H1 (cell line): Measurements from ENCODE around the gene FAM53B.

ENCODE experiments used
- BCL11A ChIP-seq, 2 experiments: IDR thresholded peaks; one replicate each; pipeline ENCODE4 v1.6.1; 2011; ENCODE audit warnings: low read depth in 2 of 2, low read length in 2 of 2, mild to moderate bottlenecking in 2 of 2
- CBX5 ChIP-seq: fragments of 300-800, 300-1000 bp; sonication (generic); IDR thresholded peaks from 2 replicates; pipeline ENCODE4 v1.7.1; 2016; ENCODE audit warnings: antibody characterized with exemption, low read length, low read depth
- CHD1 ChIP-seq: IDR thresholded peaks from 2 replicates; pipeline ENCODE4 v1.6.1; 2012; ENCODE audit warnings: low read depth, low read length, improper control_type of control experiment
- EGR1 ChIP-seq: IDR thresholded peaks from 2 replicates; pipeline ENCODE4 v1.6.1; 2011; ENCODE audit warnings: low read depth, low read length, borderline replicate concordance
- EP300 ChIP-seq, 2 experiments: IDR thresholded peaks; 1 replicate in 1 of 2; 2 replicates in 1 of 2; pipeline ENCODE4 v1.6.1; 2011 to 2012; ENCODE audit warnings: low read depth in 2 of 2, low read length in 2 of 2, mild to moderate bottlenecking in 2 of 2, borderline replicate concordance in 1 of 2, inconsistent platforms in 1 of 2, moderate library complexity in 1 of 2
- JUN ChIP-seq: IDR thresholded peaks from 2 replicates; pipeline ENCODE4 v1.6.1; 2011; ENCODE audit warnings: low read depth, mild to moderate bottlenecking, improper control_type of control experiment, low read length
- POLR2A ChIP-seq, 2 experiments: IDR thresholded peaks; 1 replicate in 1 of 2; 2 replicates in 1 of 2; pipeline ENCODE4 v1.6.1; 2011; ENCODE audit warnings: low read depth in 2 of 2, low read length in 2 of 2, mild to moderate bottlenecking in 2 of 2; ENCODE audit errors: control extremely low read depth in 1 of 2
- RFX5 ChIP-seq: IDR thresholded peaks from 2 replicates; pipeline ENCODE4 v1.6.1; 2011; ENCODE audit warnings: low read depth, low read length, improper control_type of control experiment, borderline replicate concordance
- SIX5 ChIP-seq: IDR thresholded peaks from 2 replicates; pipeline ENCODE4 v1.6.1; 2011; ENCODE audit warnings: mild to moderate bottlenecking, low read depth, low read length
- TAF1 ChIP-seq: IDR thresholded peaks from 2 replicates; pipeline ENCODE4 v1.6.1; 2011; ENCODE audit warnings: mild to moderate bottlenecking, low read depth, low read length
- YY1 ChIP-seq: IDR thresholded peaks from 2 replicates; pipeline ENCODE4 v1.6.1; 2011; ENCODE audit warnings: low read depth, mild to moderate bottlenecking, low read length

DNA sequence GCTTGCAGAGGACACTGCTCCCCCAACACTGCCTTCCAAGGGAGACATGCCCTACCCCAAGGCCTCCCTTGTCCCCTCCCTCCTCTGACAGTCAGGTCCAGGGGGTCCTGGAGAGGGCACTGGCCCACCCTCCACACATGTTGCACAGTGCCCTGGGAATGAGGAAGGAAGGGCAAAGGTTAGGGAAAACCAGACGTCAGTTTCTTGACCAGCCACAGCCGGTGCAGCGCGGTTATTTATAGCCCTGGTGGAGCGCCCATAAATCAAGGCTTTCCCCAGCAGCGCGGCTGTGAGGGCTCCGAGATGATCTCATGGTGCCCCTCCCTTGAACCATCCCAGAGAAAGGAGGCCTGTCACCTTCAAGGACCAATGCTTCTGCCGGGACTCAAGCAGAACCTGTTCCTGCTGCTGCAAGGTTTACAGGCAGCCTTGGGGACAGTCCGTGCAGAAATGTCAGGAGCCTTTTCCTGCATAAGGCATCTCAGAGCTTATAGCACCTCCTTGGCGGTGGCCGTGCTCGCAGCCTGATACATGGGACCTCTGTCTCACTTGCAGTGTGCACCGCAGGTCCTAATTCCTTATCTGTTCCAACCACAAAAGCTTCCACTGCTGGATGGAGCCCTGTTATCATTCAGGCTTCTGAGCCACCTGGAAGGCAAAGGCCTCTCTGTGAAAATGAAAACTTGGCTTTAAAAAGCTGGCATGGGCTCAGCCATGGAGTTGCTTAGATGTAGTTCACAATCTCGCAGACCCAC, 155.3 kb downstream of the FAM53B start:
- TF ChIP-seq JUN: no peak
- TF ChIP-seq POLR2A (IDR thresholded peaks at IDR 0.05; ENCODE audit: control extremely low read depth in 1 of 2, low read depth in 2 of 2, low read length in 2 of 2): no peak
- TF ChIP-seq CBX5: no peak
- no peak for TF ChIP-seq EGR1
- no peak for TF ChIP-seq CHD1
- no peak for TF ChIP-seq EP300 (IDR thresholded peaks at IDR 0.05; ENCODE audit: borderline replicate concordance in 1 of 2, low read depth in 2 of 2, low read length in 2 of 2)
- TF ChIP-seq RFX5: no peak
- TF ChIP-seq SIX5: no peak
- TF ChIP-seq YY1: no peak
- TF ChIP-seq TAF1: no peak
- no peak for TF ChIP-seq BCL11A (IDR thresholded peaks at IDR 0.05; ENCODE audit: low read depth in 2 of 2, low read length in 2 of 2)
